HT1080 (cell line): ENCODE measurements around the gene PTH2. TPM values are rescaled to one million over a fixed set of nuclear protein-coding genes. Genes with fewer than 3 reads are reported as not detected.

ENCODE experiments used
- DNase-seq: peaks from one replicate; pipeline ENCODE4 v3.0.0-alpha.2; 2015; ENCODE audit warnings: low read depth
- total RNA-seq: library from RNA; depleted of rRNA; stranded (reverse); fragments of >200 nt; shearing (Covaris generic); gene quantifications from 2 replicates; pipeline ENCODE4 v1.2.3, GENCODE V29; 2014

Gene PTH2
- total RNA-seq, 1 experiment from 2014 or later: not detected

GRCh38 chr19:49432141-49433073 is 9.2 kb upstream of the PTH2 start:
- DNase-seq: no peak

GRCh38 chr19:49431330-49431749 is 8.1 kb upstream of the PTH2 start:
- no peak for DNase-seq

GRCh38 chr19:49430678-49431329 is 7.6 kb upstream of the PTH2 start:
- peak; percentile 26 for DNase-seq

- no peak for DNase-seq
Measured at GRCh38 chr19:49430172-49430677, 7.0 kb upstream of the PTH2 start.

- no peak for DNase-seq
Measured at GRCh38 chr19:49428547-49429451, 5.6 kb upstream of the PTH2 start.

- no peak for DNase-seq
Measured at GRCh38 chr19:49427855-49428546, 4.8 kb upstream of the PTH2 start.

- DNase-seq: no peak
Measured at GRCh38 chr19:49427339-49427738, 4.1 kb upstream of the PTH2 start.

GRCh38 chr19:49425922-49426592 is 2.8 kb upstream of the PTH2 start:
- no peak for DNase-seq

- no peak for DNase-seq
Measured at GRCh38 chr19:49425178-49425577, 1.9 kb upstream of the PTH2 start, which contains the start of gene GFY. GFY (plus strand) TSS chr19:49425388; CDS start chr19:49426431, 1,043 bp downstream.

GRCh38 chr19:49423985-49424303 is 703 bp upstream of the PTH2 start:
- no peak for DNase-seq

- no peak for DNase-seq
Measured at GRCh38 chr19:49422407-49423070, 702 bp downstream of the PTH2 start.

- no peak for DNase-seq
Measured at GRCh38 chr19:49421878-49422202, 1.4 kb downstream of the PTH2 start.

GRCh38 chr19:49421039-49421877 is 2.0 kb downstream of the PTH2 start:
- DNase-seq: no peak

GRCh38 chr19:49420227-49420626 is 3.0 kb downstream of the PTH2 start:
- no peak for DNase-seq

GRCh38 chr19:49419173-49419572 is 4.1 kb downstream of the PTH2 start:
- no peak for DNase-seq

GRCh38 chr19:49418511-49418910 is 4.7 kb downstream of the PTH2 start:
- DNase-seq: no peak

GRCh38 chr19:49417088-49417487 is 6.2 kb downstream of the PTH2 start:
- no peak for DNase-seq

GRCh38 chr19:49415810-49416200 is 7.4 kb downstream of the PTH2 start:
- no peak for DNase-seq
